Measurements from ENCODE around the gene SIGLEC9.

GRCh38 chr19:51143486-51143885 is 18.8 kb downstream of the SIGLEC9 start:
- no peak for TF ChIP-seq CTCF (IDR thresholded peaks at IDR 0.05)
- no peak for TF ChIP-seq EZH2 (IDR thresholded peaks at IDR 0.05; ENCODE audit: borderline replicate concordance, insufficient read depth, low read depth, low read length, poor library complexity, severe bottlenecking)
